Left ventricle myocardium inferior (tissue), 1 donor: Measurements from ENCODE around the gene TMOD2. TPM values are rescaled to one million over a fixed set of nuclear protein-coding genes. Genes with fewer than 3 reads are reported as not detected.
A peak's percentile ranks its signal among the peaks of the same experiment; 100 is the strongest.

Experiments
- DNase-seq: peaks from one replicate; pipeline ENCODE4 v3.0.0-alpha.2; 2020
- H3K27ac ChIP-seq: fragments of 200-600 bp; replicated peaks from 2 replicates; pipeline ENCODE4 v1.8.0; 2021
- H3K27me3 ChIP-seq: fragments of 200-600 bp; 2 replicates; pipeline ENCODE4 v1.8.0; 2021; ENCODE audit warnings: low read depth
- H3K36me3 ChIP-seq: fragments of 200-600 bp; 2 replicates; pipeline ENCODE4 v1.8.0; 2021
- H3K4me1 ChIP-seq: fragments of 200-600 bp; 2 replicates; pipeline ENCODE4 v1.8.0; 2021
- H3K4me3 ChIP-seq: fragments of 200-600 bp; 2 replicates; pipeline ENCODE4 v1.8.0; 2021; ENCODE audit warnings: mild to moderate bottlenecking, moderate library complexity
- H3K9me3 ChIP-seq: fragments of 200-600 bp; replicated peaks from 2 replicates; pipeline ENCODE4 v1.8.0; 2021
- CTCF ChIP-seq: fragments of 200-600 bp; IDR thresholded peaks from 2 replicates; pipeline ENCODE4 v1.8.0; 2021; ENCODE audit warnings: antibody characterized with exemption, mild to moderate bottlenecking, borderline replicate concordance
- intact Hi-C: fragments of 100-400 bp; cut with micrococcal nuclease; formaldehyde crosslinking; loops from one replicate; pipeline ENCODE4 v1.11.0; 2022
- total RNA-seq: library from RNA; stranded (reverse); fragmentation: NEBNext Ultra II Directional; extraction: Animal tissue kit (Norgen Biotek cat#: 25700); gene quantifications from one replicate; pipeline ENCODE4 v1.2.1, GENCODE V29; 2021
- donor health status: DM: no; HTN: yes; CAD: no; lungs with severe emphysema.

Gene TMOD2
- total RNA-seq, 1 donor from 2014 or later = 5.1 TPM

GRCh38 chr15:51727141-51727897 lies 24.1 kb upstream of the TMOD2 start:
- H3K4me3 ChIP-seq = no peak overlapping the region
- no peaks in the 10 kb centered on the region for H3K27me3 ChIP-seq
- no peaks in the 10 kb centered on the region for H3K9me3 ChIP-seq
- no peak for DNase-seq
- intact Hi-C loops = no loop called here
- peaks cover 56% of the 10 kb centered on the region for H3K4me1 ChIP-seq
- peak overlapping the region; percentile 50 for H3K27ac ChIP-seq
- peaks cover 2% of the 10 kb centered on the region for H3K36me3 ChIP-seq
- TF ChIP-seq CTCF = no peak

DNA sequence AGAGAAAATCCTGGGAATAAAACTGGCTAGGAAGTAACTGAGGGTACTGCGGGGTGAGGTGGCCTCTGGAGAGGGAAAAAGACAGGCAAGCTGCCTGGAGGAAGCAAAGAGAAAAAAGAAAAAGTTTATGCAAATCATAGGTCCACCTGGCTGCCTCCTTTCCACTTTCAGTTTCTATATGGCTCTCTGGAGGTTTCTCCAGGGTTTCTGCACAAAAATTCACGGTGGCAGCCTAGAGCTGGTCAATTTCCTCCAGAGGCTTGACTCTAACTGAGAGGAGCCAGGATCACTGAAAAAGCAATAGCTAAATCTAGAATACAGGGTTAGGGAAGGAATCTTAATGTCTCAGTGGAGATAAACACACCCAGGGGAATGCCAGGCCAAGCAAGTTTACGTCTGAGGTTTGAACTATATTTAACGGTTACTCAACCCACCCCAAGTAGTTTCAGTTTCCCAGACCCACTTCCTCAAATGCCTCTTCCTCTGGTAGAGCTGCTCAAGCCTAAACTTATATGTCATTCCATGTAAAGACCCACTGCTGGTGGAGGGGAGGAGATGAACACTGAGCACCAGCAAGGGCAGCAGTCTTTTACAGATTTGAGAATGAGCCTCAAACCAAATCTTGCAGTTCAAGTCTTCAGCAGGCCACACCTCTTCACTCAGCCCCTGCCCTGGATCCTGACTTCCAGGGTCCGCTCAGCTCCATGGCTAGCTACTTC lies 19.7 kb upstream of the TMOD2 start:
- Histone ChIP-seq H3K36me3 (no peaks in the 10 kb centered on the region), H3K27ac (peak overlapping the region; percentile 79), H3K27me3 (no peaks in the 10 kb centered on the region), H3K9me3 (no peaks in the 10 kb centered on the region), H3K4me1 (peaks cover 45% of the 10 kb centered on the region), H3K4me3 (peak overlapping the region; percentile 48)
- intact Hi-C loops = no loop called here
- no peak for DNase-seq
- TF ChIP-seq CTCF = no peak

DNA sequence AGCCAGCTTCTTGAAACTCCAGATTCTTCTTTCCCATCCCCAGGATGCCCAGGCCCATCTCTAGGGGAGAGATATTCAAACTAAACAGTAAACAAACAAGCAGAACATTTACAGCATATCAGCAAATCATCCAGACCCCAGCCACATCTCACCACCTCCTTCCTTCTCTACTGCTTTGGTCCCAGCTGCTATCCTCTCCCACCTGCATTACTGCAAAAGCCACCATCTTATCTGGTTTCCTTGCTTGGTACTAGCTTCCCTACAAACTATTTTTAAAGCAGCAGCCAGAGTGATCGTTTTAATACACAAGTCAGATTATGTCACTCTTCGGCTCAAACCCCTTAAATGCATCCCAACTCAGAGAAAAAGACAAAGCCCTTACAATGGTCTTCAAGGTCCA lies 18.8 kb upstream of the TMOD2 start:
- no peak overlapping the region for H3K4me3 ChIP-seq
- H3K27me3 ChIP-seq = no peaks in the 10 kb centered on the region
- intact Hi-C loops = no loop called here
- H3K27ac ChIP-seq = peak overlapping the region; percentile 79
- TF ChIP-seq CTCF = no peak
- no peaks in the 10 kb centered on the region for H3K9me3 ChIP-seq
- H3K4me1 ChIP-seq = peaks cover 43% of the 10 kb centered on the region
- no peak for DNase-seq
- H3K36me3 ChIP-seq = no peaks in the 10 kb centered on the region

DNA sequence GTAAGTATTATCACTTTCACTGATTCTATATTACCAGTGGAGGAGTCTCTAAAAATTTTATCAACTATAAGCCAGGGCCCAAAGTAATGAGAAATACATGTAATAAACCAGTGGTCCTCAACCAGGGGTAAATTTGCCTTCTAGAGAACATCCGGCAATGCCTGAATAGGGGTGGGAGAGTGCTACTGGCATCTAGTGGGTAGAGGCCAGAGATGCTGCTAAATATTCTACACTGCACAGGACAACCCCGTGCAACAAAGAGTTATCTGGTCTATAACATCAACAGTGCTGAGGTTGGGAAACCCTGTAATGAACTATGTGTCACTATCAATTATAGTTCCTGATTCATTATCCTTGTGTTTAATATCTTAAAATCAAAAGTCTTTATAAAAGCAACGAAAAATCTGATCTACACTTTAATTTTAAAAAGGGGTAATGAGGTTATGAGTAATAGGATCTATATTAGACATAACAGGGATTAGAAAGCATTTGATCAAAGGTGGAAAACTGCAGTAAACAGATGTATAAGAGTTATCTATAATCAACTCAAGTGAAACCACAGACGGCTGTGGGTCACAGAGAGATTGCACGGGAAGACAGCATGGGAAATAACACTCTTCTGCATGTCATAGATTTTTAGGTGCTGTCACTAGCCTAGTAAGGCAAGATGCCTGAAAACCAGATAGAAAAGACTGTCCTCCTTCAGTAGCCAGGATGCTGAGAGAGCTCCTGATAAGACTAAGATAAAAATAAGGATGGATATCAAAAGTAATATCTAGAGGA lies 16.0 kb upstream of the TMOD2 start:
- Histone ChIP-seq H3K27me3 (no peaks in the 10 kb centered on the region), H3K4me1 (peaks cover 54% of the 10 kb centered on the region), H3K9me3 (no peaks in the 10 kb centered on the region), H3K27ac (peak overlapping the region; percentile 92), H3K36me3 (no peaks in the 10 kb centered on the region), H3K4me3 (peak overlapping the region; percentile 82)
- intact Hi-C loops = no loop called here
- no peak for TF ChIP-seq CTCF
- DNase-seq = no peak

GRCh38 chr15:51736069-51736468 lies 15.3 kb upstream of the TMOD2 start:
- peak overlapping the region; percentile 82 for H3K4me3 ChIP-seq
- H3K4me1 ChIP-seq = peaks cover 49% of the 10 kb centered on the region
- no peak for DNase-seq
- no peaks in the 10 kb centered on the region for H3K27me3 ChIP-seq
- H3K36me3 ChIP-seq = no peaks in the 10 kb centered on the region
- H3K9me3 ChIP-seq = no peaks in the 10 kb centered on the region
- TF ChIP-seq CTCF = no peak
- intact Hi-C loops = no loop called here
- H3K27ac ChIP-seq = peak overlapping the region; percentile 92
